GM19467 (cell line): ENCODE measurements around the gene SNX25.

Experiments
- ATAC-seq: cut with Tn5 transposase; IDR thresholded peaks from one replicate; pipeline ENCODE4 v1.9.1; 2021; ENCODE audit warnings: mild to moderate bottlenecking, moderate library complexity; ENCODE audit not compliant: unreplicated experiment

The SNX25 gene

DNA sequence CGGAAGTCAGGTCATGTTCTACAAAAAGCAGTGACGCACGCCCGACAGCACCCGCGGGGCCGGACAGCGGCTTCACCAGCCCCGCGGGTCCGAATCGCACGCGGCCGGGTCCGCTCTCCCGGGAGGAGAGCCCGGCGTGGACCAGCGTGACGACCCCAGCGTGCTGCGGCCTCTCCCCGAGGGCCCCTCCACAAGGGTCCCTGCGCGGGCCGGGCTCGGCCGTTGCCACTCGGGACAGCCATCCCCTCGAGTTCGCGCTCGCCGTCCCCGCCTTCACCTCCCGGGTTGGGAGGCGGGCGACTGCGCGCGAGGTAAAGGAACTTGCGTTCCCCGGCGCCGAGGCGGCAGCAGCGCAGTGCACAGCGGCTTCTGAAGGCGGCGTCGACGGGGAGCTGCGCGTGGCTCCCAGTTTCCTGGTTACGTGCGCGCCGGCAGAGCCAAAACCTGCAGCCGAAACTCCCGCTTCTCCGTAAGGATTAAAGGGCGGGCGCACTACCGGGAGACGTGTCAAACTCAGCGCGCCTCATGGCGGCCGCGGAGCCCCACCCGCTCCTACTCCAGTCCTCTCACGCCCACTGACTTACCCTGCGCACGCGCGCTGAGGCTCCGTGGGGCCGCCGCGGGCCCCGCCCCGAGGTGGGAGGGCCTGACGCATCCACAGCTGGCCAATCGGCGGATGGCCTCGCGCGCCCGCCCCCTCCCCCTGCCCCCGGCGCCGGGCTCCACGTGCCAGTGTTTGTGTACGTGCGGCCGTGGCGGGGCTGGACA lies 186.7 kb downstream of the SNX25 start:
- peak; percentile 74 for ATAC-seq

- peak; percentile 0 for ATAC-seq
Observed at GRCh38 chr4:185396724-185397385, 187.5 kb downstream of the SNX25 start, which contains the start of gene ANKRD37. ANKRD37 (plus strand) TSS chr4:185396841; CDS start chr4:185396924, 83 bp downstream.

- no peak for ATAC-seq
Observed at GRCh38 chr4:185398618-185399017, 189.2 kb downstream of the SNX25 start.

DNA sequence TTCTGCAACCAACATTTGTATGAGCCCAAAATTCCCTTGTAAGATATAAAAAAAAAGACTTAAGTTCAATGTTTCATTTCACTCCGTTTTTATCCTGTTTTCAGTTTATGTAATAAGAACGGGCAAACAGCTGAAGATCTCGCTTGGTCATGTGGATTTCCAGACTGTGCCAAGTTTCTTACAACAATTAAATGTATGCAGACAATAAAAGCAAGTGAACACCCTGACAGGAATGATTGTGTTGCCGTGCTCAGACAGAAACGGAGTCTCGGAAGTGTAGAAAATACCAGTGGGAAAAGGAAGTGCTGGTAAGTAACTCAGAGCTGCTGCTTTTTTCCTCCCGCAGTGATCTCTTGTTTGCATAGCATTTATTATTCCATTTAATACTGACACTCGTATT lies 190.1 kb downstream of the SNX25 start:
- ATAC-seq = no peak

- ATAC-seq = no peak
Observed at GRCh38 chr4:185404031-185404430, 194.6 kb downstream of the SNX25 start.

GRCh38 chr4:185405296-185405999 lies 196.1 kb downstream of the SNX25 start:
- peak; percentile 61 for ATAC-seq

DNA sequence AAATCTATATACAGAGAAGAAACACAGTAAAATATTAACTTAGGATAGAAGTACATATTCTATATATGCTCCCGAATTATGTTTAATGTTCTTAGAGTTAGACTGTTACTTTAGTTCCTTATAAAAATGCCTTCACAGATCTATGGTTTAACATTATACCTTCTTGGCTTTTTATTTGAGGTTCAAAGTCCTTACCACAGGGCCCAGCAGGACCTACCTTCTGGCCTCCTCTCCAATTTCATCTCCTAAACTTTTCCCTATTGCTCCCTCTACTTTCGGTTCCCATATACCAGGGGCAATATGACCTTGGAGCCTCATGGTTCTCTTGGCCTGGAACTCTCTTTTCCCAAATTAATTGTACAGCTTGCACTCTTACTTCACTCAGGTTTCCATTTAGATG lies 199.0 kb downstream of the SNX25 start:
- no peak for ATAC-seq

DNA sequence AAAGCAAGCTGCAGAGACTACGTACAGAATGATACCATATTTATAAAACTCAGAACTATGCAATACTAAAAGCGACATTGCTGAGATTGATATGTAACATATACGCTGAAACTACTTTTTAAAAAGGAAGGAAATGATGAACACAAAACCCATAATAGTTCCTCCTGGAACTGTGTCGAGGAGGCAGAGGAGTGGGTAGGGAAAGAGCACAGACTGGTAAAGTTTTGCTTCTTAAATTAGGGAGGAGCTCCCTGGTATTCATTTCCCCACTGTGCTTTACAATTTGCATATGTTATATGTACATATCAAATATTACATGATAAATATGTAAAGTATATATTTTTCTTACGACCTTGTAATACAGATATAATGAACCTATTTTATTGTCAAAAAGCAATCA lies 202.5 kb downstream of the SNX25 start:
- no peak for ATAC-seq

DNA sequence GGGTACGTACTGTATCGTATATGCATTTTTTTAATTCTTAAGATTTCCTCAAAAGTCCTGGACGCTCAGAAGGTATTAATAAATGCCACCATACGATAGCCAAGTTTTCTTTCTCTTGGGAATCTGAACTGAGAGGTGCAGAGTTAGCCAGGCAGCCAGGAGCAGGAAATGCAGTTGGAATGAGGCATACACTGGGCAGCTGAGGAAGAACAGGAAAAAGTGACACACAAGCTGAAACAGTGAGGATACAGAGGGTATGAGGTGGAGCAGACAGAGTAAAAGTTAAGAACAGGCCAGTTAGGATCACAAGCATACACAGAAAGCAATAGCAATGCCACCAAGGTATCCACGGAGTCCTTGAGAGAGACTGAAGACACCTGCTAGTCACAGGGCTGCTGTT lies 203.0 kb downstream of the SNX25 start:
- ATAC-seq = no peak
